AG04450 (cell line): Measurements from ENCODE around the gene IFI35. TPM values are rescaled to one million over a fixed set of nuclear protein-coding genes. Genes with fewer than 3 reads are reported as not detected.
"Not testable (repeated sequence)": the region's sequence is repeated elsewhere in the genome, so short reads cannot be mapped to it uniquely, and the experiment has no call there.

ENCODE experiments used
- CTCF ChIA-PET: fragments of 300-600, 350-600 bp; formaldehyde crosslinking; extraction: SDS; loops from one replicate; lab custom pipeline; 2022; ENCODE audit warnings: antibody characterized with exemption, inconsistent platforms; lab: Charles Lee
- POLR2A ChIA-PET: fragments of 350-600 bp; formaldehyde crosslinking; extraction: SDS; loops from one replicate; lab custom pipeline; 2021; ENCODE audit warnings: antibody characterized with exemption, inconsistent platforms; lab: Yijun Ruan, JAX
- DNase-seq: peaks from one replicate; pipeline ENCODE4 v3.0.0-alpha.2; 2011; ENCODE audit warnings: low read depth, low spot score
- H3K27ac ChIP-seq: one replicate; pipeline ENCODE4 v1.5.1; 2012; ENCODE audit warnings: low read depth, low read length, control low read depth
- H3K27me3 ChIP-seq: one replicate; pipeline ENCODE4 v1.6.0; 2012; ENCODE audit warnings: low read length; ENCODE audit not compliant: control insufficient read depth, insufficient read depth
- H3K4me3 ChIP-seq: 2 replicates; pipeline ENCODE4 v1.5.1; 2011; ENCODE audit warnings: mild to moderate bottlenecking, low read depth, low read length, control low read depth
- H3K9me3 ChIP-seq: 2 replicates; pipeline ENCODE4 v1.5.1; 2012; ENCODE audit warnings: low read length; ENCODE audit not compliant: control insufficient read depth, insufficient read depth
- polyA plus RNA-seq: library from polyadenylated mRNA; depleted of rRNA; stranded (reverse); fragments of >200 nt; gene quantifications from 2 replicates; pipeline ENCODE4 v1.2.3, GENCODE V29; 2011
- TF ChIP-seq, protein P1 (sequence below): IDR thresholded peaks from 2 replicates; pipeline ENCODE4 v1.5.1; 2011; ENCODE audit warnings: low read depth, low read length, control low read depth, inconsistent platforms

Gene IFI35
- polyA plus RNA-seq, 1 experiment: 24.1 TPM

DNA sequence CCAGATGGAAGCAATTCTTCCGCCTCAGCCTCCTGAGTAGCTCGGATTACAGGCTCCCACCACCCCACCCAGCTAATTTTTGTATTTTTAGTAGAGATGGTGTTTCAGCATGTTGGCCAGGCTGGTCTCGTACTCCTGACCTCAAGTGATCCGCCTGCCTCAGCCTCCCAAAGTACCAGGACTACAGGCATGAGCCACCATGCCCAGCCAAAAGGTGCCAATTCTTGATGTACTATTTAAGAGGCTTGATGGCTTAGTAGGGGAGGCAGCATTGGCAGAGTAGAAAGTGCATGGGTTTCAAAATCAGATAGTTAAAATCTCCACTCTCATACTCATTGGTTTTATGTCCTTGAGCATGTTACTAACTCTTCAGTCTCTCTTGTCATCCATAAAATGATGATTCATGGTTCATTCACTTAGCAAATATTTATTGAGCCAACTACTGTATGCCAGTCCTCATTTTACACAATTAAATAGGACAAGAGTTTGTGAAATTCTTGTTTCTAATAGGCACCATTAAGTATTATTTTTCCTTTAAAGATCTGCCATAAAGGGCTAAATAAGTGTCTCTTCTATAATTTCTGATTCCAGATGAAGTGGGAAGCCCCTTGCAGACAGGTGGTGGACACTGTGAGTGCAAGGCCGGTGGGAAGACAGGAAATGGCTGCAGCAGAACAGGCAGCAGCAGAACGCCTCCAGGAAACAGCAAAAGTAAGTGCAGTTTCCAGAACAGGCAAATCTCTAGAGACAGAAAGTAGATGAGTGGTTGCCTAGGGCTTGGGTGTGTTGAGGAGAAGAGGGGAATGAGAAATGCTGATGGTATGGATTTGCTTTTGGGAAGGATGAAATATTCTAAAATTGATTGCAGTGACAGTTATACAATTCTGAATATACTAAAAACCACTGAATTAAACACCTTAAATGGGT, 16.6 kb upstream of the IFI35 start:
- no peak for DNase-seq
- H3K27ac ChIP-seq: no peak overlapping the region
- H3K27me3 ChIP-seq: no peaks in the 10 kb centered on the region
- CTCF ChIA-PET: no interaction called here
- no peak overlapping the region for H3K4me3 ChIP-seq
- no peaks in the 10 kb centered on the region for H3K9me3 ChIP-seq
- POLR2A ChIA-PET: no interaction called here
- TF ChIP-seq, protein P1, sequence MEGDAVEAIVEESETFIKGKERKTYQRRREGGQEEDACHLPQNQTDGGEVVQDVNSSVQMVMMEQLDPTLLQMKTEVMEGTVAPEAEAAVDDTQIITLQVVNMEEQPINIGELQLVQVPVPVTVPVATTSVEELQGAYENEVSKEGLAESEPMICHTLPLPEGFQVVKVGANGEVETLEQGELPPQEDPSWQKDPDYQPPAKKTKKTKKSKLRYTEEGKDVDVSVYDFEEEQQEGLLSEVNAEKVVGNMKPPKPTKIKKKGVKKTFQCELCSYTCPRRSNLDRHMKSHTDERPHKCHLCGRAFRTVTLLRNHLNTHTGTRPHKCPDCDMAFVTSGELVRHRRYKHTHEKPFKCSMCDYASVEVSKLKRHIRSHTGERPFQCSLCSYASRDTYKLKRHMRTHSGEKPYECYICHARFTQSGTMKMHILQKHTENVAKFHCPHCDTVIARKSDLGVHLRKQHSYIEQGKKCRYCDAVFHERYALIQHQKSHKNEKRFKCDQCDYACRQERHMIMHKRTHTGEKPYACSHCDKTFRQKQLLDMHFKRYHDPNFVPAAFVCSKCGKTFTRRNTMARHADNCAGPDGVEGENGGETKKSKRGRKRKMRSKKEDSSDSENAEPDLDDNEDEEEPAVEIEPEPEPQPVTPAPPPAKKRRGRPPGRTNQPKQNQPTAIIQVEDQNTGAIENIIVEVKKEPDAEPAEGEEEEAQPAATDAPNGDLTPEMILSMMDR: no peak

DNA sequence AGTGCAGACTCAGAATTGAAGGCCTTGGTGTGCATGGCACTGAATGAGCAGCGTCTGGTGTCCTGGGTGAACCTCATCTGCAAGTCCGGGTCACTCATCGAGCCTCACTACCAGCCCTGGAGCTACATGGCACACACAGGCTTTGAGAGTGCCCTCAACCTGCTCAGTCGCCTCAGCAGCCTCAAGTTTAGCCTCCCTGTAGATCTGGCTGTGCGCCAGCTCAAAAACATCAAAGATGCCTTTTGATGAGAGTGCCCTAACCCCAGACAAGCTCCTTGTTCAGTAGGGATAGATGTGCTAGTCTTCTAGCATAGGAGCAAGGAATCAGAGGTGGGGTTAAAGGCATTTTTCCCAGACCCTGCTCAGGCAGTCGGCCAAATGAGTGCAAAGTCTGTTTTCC, 15.1 kb upstream of the IFI35 start:
- POLR2A ChIA-PET: no interaction called here

DNA sequence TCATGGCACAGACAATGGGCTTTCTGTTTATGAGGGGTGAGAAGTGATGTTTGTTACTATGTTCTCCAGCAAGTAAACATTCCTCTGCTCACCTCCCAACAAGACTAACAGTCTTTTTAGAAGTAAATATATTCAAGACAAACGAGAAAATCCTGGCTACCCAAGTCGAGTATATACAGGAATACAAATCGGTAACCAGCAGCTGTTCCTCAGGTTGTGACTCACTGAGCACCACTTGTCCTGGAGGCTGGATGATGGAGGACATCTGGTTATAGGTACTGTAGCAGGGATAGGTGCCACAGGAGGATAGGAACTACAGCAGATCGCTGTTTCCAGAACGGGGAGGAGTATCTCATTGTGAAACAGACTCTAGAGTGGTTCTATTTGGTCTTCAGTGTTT, 13.7 kb upstream of the IFI35 start:
- TF ChIP-seq, protein P1: no peak
- H3K27ac ChIP-seq: no peak overlapping the region
- no peak overlapping the region for H3K4me3 ChIP-seq
- ChIA-PET POLR2A (no interaction called here), CTCF (no interaction called here)
- no peaks in the 10 kb centered on the region for H3K27me3 ChIP-seq
- no peak for DNase-seq
- no peaks in the 10 kb centered on the region for H3K9me3 ChIP-seq

More for the DNA sequence above, 15.1 kb upstream of the IFI35 start:
- TF ChIP-seq, protein P1: no peak
- Histone ChIP-seq H3K9me3 (no peaks in the 10 kb centered on the region), H3K27ac (no peak overlapping the region), H3K4me3 (no peak overlapping the region), H3K27me3 (no peaks in the 10 kb centered on the region)
- no peak for DNase-seq
- CTCF ChIA-PET: no interaction called here

DNA sequence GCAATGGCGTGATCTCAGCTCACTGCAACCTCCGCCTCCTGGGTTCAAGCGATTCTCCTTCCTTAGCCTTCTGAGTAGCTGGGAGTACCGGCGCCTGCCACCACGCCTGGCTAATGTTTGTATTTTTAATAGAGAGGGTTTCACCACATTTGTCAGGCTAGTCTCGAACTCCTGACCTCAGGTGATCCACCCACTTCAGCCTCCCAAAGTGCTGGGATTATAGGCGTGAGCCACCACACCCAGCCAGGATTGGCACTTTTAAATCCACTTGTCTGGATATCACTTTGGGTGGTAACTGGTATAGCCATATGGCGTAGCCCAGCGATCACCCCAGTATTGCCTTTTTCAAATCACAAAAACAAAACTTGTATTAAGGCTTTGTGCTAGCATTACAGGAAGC, 12.7 kb upstream of the IFI35 start:
- H3K27me3 ChIP-seq, CTCF ChIA-PET, POLR2A ChIA-PET, H3K27ac ChIP-seq, DNase-seq, H3K9me3 ChIP-seq, H3K4me3 ChIP-seq: not testable (repeated sequence)

DNA sequence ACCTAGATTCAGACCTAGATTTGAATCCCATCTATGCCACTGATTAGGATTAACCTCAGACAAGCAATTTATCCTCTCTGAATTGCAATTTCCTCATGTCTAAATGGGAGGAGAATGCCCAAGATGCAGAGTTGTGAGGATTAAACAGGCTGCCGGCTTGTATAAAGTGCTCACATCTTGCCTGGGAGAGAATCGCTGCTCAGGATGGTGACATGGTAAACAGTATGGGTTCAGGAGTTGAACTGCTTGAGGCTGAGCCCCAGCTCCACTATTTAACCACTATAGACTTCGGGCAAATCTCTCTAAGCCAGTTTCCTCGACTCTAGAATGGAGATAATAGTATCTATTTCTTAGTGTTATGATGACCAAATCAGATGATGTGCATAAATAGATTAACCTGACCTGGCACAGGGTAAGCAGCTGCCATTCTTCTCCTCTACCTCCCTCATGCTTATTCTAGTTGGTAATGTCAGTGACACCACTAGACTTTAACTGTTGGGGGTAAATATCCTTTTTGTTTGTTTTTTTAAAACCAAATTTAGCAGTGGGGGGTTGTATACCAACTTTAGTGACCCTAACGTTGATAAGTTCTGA, 9.1 kb upstream of the IFI35 start:
- TF ChIP-seq, protein P1: no peak
- peaks cover 5% of the 10 kb centered on the region; the same call in 1 of the 2 replicates for H3K9me3 ChIP-seq
- H3K27ac ChIP-seq: no peak overlapping the region
- no peaks in the 10 kb centered on the region for H3K27me3 ChIP-seq
- CTCF ChIA-PET: interaction anchor here (0.6 to 2.6 kb wide), 19 partner anchors 9 to 419 kb away, joined by 3 to 22 read pairs (median 5); partner anchors contain the start of genes AOC2, BECN1, IFI35 and PTGES3L
- DNase-seq: no peak
- POLR2A ChIA-PET: interaction anchor here (0.5 to 2.0 kb wide), 23 partner anchors 9 to 802 kb away, joined by 3 to 22 read pairs (median 5); partner anchors contain the start of genes AOC2, BECN1, IFI35 and NBR1
- peak overlapping the region; percentile 28 for H3K4me3 ChIP-seq
